ENCODE data around the gene PAFAH1B2.
"Not testable (repeated sequence)": the region's sequence is repeated elsewhere in the genome, so short reads cannot be mapped to it uniquely, and the experiment has no call there.

Gene PAFAH1B2

DNA sequence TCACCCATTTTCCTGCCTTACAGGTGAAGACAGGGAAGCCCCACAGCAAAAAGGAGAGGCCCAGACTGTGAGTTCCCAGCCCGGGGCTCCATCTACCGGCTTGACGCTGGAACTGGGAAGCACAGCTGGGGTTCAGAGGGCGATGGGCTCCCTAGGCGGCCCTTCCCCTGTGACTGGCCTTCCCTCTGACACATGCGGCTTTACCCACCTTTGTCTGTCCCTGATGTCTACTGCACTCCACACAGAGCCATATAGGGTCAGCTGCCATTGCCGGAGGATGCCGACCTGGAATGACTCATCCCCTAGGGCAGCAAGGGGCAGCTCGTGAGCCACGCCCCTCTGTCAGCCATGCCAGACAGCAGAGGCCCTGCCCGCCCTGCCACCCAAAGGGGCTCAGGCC is 62.8 kb downstream of the PAFAH1B2 start:
- H3K4me1 ChIP-seq (ENCODE audit: control insufficient read depth, low read depth, low read length); H2BK15ac ChIP-seq (replicated peaks; ENCODE audit: low read depth); H4K5ac ChIP-seq (ENCODE audit: low read length); H3K79me1 ChIP-seq (ENCODE audit: low read length); H3K36me3 ChIP-seq (ENCODE audit: control insufficient read depth, insufficient read depth, low read length); H3K56ac ChIP-seq (ENCODE audit: low read length); H3K18ac ChIP-seq (ENCODE audit: low read length); H3K23ac ChIP-seq (ENCODE audit: low read length); H3K4me2 ChIP-seq (ENCODE audit: low read length); H2AK5ac ChIP-seq (ENCODE audit: low read length); H3K9ac ChIP-seq (ENCODE audit: low read length); H3K4me3 ChIP-seq (ENCODE audit: low read length); H2BK120ac ChIP-seq (ENCODE audit: low read depth, low read length); H3K4ac ChIP-seq (ENCODE audit: low read depth, low read length); H2BK5ac ChIP-seq (ENCODE audit: low read length); H3K27ac ChIP-seq (ENCODE audit: low read depth, low read length); H4K8ac ChIP-seq (ENCODE audit: low read depth, low read length); H3K27me3 ChIP-seq (ENCODE audit: insufficient read depth, low read length, poor library complexity): not testable (repeated sequence)
- WGBS (ENCODE audit: extremely low coverage, insufficient coverage, low lambda C conversion rate) = no CpG with 5 or more reads among the region's 11 CpGs
- peak; percentile 56 for DNase-seq
- peaks cover 17% of the 10 kb centered on the region for H3K79me2 ChIP-seq (ENCODE audit: control insufficient read depth, insufficient read depth, low read length)

GRCh38 chr11:117207481-117207880 is 63.4 kb downstream of the PAFAH1B2 start:
- H3K18ac ChIP-seq (ENCODE audit: low read length); H2AK5ac ChIP-seq (ENCODE audit: low read length); H2BK15ac ChIP-seq (replicated peaks; ENCODE audit: low read depth); H2BK5ac ChIP-seq (ENCODE audit: low read length); H3K36me3 ChIP-seq (ENCODE audit: control insufficient read depth, insufficient read depth, low read length); H3K27ac ChIP-seq (ENCODE audit: low read depth, low read length); H3K4me3 ChIP-seq (ENCODE audit: low read length); H3K9ac ChIP-seq (ENCODE audit: low read length); H3K23ac ChIP-seq (ENCODE audit: low read length); H3K27me3 ChIP-seq (ENCODE audit: insufficient read depth, low read length, poor library complexity); H3K56ac ChIP-seq (ENCODE audit: low read length); H3K4me1 ChIP-seq (ENCODE audit: control insufficient read depth, low read depth, low read length); H4K5ac ChIP-seq (ENCODE audit: low read length); H2BK120ac ChIP-seq (ENCODE audit: low read depth, low read length); DNase-seq; H3K4ac ChIP-seq (ENCODE audit: low read depth, low read length); H4K8ac ChIP-seq (ENCODE audit: low read depth, low read length); H3K4me2 ChIP-seq (ENCODE audit: low read length); H3K79me1 ChIP-seq (ENCODE audit: low read length): not testable (repeated sequence)
- no CpG with 5 or more reads among the region's 5 CpGs for WGBS (ENCODE audit: extremely low coverage, insufficient coverage, low lambda C conversion rate)
- H3K79me2 ChIP-seq (ENCODE audit: control insufficient read depth, insufficient read depth, low read length) = peaks cover 11% of the 10 kb centered on the region

DNA sequence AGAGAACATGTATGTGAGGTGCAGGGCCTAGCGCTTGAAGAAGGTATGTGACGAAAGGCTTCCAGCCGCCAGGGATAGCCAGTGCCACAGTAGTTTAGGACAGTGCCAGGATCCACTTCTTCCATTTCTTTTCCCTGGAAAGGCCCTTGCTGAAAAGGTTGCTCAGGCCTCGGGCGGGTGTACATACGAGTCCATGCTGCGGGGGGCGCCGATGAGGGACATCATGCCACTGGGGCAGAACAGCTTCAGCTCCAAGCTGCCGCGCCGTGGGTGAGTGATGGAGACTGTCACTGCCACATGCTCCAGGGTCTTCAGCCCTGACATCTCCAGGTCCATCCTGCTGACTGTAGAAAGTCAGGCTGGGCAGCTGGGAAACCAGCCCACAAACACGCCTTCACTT is 64.6 kb downstream of the PAFAH1B2 start:
- H3K4ac ChIP-seq (ENCODE audit: low read depth, low read length) = not testable (repeated sequence)
- WGBS (ENCODE audit: extremely low coverage, insufficient coverage, low lambda C conversion rate) = no CpG with 5 or more reads among the region's 13 CpGs

GRCh38 chr11:117209351-117210125 is 65.5 kb downstream of the PAFAH1B2 start:
- not testable (repeated sequence) for H3K4me3 ChIP-seq (ENCODE audit: low read length); H3K56ac ChIP-seq (ENCODE audit: low read length)

More for the DNA sequence above, 64.6 kb downstream of the PAFAH1B2 start:
- not testable (repeated sequence) for H2BK120ac ChIP-seq (ENCODE audit: low read depth, low read length); H2AK5ac ChIP-seq (ENCODE audit: low read length); H3K4me1 ChIP-seq (ENCODE audit: control insufficient read depth, low read depth, low read length); H2BK5ac ChIP-seq (ENCODE audit: low read length); H3K36me3 ChIP-seq (ENCODE audit: control insufficient read depth, insufficient read depth, low read length); H3K4me3 ChIP-seq (ENCODE audit: low read length); H3K79me1 ChIP-seq (ENCODE audit: low read length); H3K23ac ChIP-seq (ENCODE audit: low read length); H3K56ac ChIP-seq (ENCODE audit: low read length); H3K27me3 ChIP-seq (ENCODE audit: insufficient read depth, low read length, poor library complexity); H3K27ac ChIP-seq (ENCODE audit: low read depth, low read length); H3K9ac ChIP-seq (ENCODE audit: low read length); H2BK15ac ChIP-seq (replicated peaks; ENCODE audit: low read depth); H3K4me2 ChIP-seq (ENCODE audit: low read length); H4K5ac ChIP-seq (ENCODE audit: low read length); H3K79me2 ChIP-seq (ENCODE audit: control insufficient read depth, insufficient read depth, low read length); H3K18ac ChIP-seq (ENCODE audit: low read length); H4K8ac ChIP-seq (ENCODE audit: low read depth, low read length)
- DNase-seq = peak; percentile 67

DNA sequence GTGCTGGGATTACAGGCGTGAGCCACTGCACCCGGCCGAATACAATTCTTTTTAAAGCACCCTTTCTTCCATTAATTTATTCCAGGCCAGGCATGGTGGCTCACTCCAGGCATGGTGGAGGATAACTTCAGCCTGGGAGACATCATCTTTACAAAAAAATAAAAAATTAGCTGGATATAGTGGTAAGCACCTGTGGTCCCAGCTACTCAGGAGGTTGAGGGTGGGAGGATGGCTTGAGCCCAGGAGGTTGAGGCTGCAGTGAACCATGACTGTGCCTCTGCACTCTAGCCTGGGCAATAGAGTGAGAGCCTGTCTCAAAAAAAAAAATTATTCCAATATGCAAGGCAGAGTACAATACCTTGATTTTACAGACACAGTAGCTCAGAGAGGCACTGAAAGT is 66.5 kb downstream of the PAFAH1B2 start:
- H2BK5ac ChIP-seq (ENCODE audit: low read length) = no peak overlapping the region
- H2AK5ac ChIP-seq (ENCODE audit: low read length) = no peak overlapping the region
- peak; percentile 31 for DNase-seq
- H3K4me3 ChIP-seq (ENCODE audit: low read length) = no peak overlapping the region
- no peaks in the 10 kb centered on the region for H3K4me1 ChIP-seq (ENCODE audit: control insufficient read depth, low read depth, low read length)
- no peaks in the 10 kb centered on the region for H3K79me1 ChIP-seq (ENCODE audit: low read length)
- H3K79me2 ChIP-seq (ENCODE audit: control insufficient read depth, insufficient read depth, low read length) = no peaks in the 10 kb centered on the region
- no CpG with 5 or more reads among the region's 3 CpGs for WGBS (ENCODE audit: extremely low coverage, insufficient coverage, low lambda C conversion rate)
- H3K4ac ChIP-seq (ENCODE audit: low read depth, low read length) = no peak overlapping the region
- no peak overlapping the region for H3K23ac ChIP-seq (ENCODE audit: low read length)
- H4K8ac ChIP-seq (ENCODE audit: low read depth, low read length) = no peak overlapping the region
- no peak overlapping the region for H4K5ac ChIP-seq (ENCODE audit: low read length)
- no peak overlapping the region for H3K9ac ChIP-seq (ENCODE audit: low read length)
- no peaks in the 10 kb centered on the region for H3K27me3 ChIP-seq (ENCODE audit: insufficient read depth, low read length, poor library complexity)
- no peak overlapping the region for H3K27ac ChIP-seq (ENCODE audit: low read depth, low read length)
- H2BK15ac ChIP-seq (replicated peaks; ENCODE audit: low read depth) = no peak overlapping the region
- H3K56ac ChIP-seq (ENCODE audit: low read length) = no peak overlapping the region
- H3K18ac ChIP-seq (ENCODE audit: low read length) = no peak overlapping the region
- no peak overlapping the region for H2BK120ac ChIP-seq (ENCODE audit: low read depth, low read length)
- no peaks in the 10 kb centered on the region for H3K36me3 ChIP-seq (ENCODE audit: control insufficient read depth, insufficient read depth, low read length)
- no peak overlapping the region for H3K4me2 ChIP-seq (ENCODE audit: low read length)

More at GRCh38 chr11:117209351-117210125, 65.5 kb downstream of the PAFAH1B2 start:
- H3K4me1 ChIP-seq (ENCODE audit: control insufficient read depth, low read depth, low read length); H3K27me3 ChIP-seq (ENCODE audit: insufficient read depth, low read length, poor library complexity); H4K8ac ChIP-seq (ENCODE audit: low read depth, low read length); H3K27ac ChIP-seq (ENCODE audit: low read depth, low read length); H4K5ac ChIP-seq (ENCODE audit: low read length); H3K79me2 ChIP-seq (ENCODE audit: control insufficient read depth, insufficient read depth, low read length); H2AK5ac ChIP-seq (ENCODE audit: low read length); H2BK15ac ChIP-seq (replicated peaks; ENCODE audit: low read depth); H2BK120ac ChIP-seq (ENCODE audit: low read depth, low read length); H3K9ac ChIP-seq (ENCODE audit: low read length); H3K4ac ChIP-seq (ENCODE audit: low read depth, low read length); H3K79me1 ChIP-seq (ENCODE audit: low read length); H3K18ac ChIP-seq (ENCODE audit: low read length); H3K36me3 ChIP-seq (ENCODE audit: control insufficient read depth, insufficient read depth, low read length); H3K4me2 ChIP-seq (ENCODE audit: low read length); H2BK5ac ChIP-seq (ENCODE audit: low read length); H3K23ac ChIP-seq (ENCODE audit: low read length): not testable (repeated sequence)
- no CpG with 5 or more reads among the region's 8 CpGs for WGBS (ENCODE audit: extremely low coverage, insufficient coverage, low lambda C conversion rate)
- peak; percentile 76 for DNase-seq

Data from mesendoderm (in vitro differentiated cells).